ENCODE results near the gene EFEMP1. TPM values are rescaled to one million over a fixed set of nuclear protein-coding genes. Genes with fewer than 3 reads are reported as not detected.

EFEMP1 gene
- total and polyA plus RNA-seq, 2 of the 13 experiments (the other 11 are each of a cell fraction or from before 2014, with no cell fraction given): not detected

DNA sequence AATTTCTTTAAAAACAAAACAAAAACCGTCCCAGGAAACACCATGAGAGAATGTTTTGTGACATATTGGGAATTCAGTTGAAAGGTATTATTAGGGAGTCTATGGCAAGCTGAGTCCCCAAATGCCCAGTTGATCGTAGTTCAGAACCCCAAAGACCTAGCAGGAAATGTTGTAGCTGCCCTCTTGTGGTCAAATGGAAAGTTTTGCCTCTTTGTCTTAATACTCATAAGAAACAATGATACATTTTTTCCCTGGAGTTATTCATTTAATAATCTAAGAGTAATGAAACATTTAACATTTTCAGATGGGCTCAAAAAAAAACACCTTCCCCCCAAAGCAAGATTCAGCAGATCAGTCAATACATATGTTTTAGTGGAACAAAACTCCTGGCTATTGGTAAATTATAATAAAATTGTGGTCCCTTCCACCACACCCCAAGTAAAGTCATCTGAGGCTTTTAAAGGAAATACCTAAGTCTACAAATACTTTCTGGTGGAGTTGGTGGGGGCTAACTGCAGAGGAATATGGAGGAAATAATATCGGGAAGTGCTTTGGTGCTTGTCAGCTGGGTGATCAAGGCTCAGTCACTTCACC lies 37.8 kb upstream of the EFEMP1 start:
- Histone ChIP-seq H3K9ac (ENCODE audit: insufficient read depth, low read depth, low read length) (no peak overlapping the region), H3K27me3 (ENCODE audit: control insufficient read depth in 1 of 2, insufficient read depth in 2 of 2, low read length in 2 of 2) (no peaks in the 10 kb centered on the region; a peak in 1 of 5 replicates), H3K36me3 (replicated peaks in 1 of 2; ENCODE audit: control insufficient read depth in 1 of 2, insufficient read depth in 2 of 2, low read length in 2 of 2) (no peaks in the 10 kb centered on the region), H3K27ac (ENCODE audit: extremely low read length, insufficient read depth, low read length) (no peak overlapping the region), H3K4me2 (ENCODE audit: low read depth, low read length) (no peak overlapping the region), H3K79me2 (ENCODE audit: insufficient read depth, low read length) (no peaks in the 10 kb centered on the region), H2AFZ (ENCODE audit: low read length) (no peak overlapping the region), H3K4me3 (replicated peaks in 1 of 3; ENCODE audit: insufficient read depth in 1 of 3, low read depth in 2 of 3, low read length in 3 of 3) (no peak overlapping the region), H4K20me1 (ENCODE audit: insufficient read depth, low read length) (no peaks in the 10 kb centered on the region), H3K4me1 (ENCODE audit: insufficient read depth, low read length) (no peaks in the 10 kb centered on the region), H3K9me3 (ENCODE audit: low read length) (no peaks in the 10 kb centered on the region)
- ATAC-seq (peak; percentile 76), DNase-seq (ENCODE audit: low spot score) (peak; percentile 44), FAIRE-seq (peak; percentile 63)
- WGBS (ENCODE audit: low lambda C conversion rate): 4% methylated on average over 3 of the region's 3 CpGs
- POLR2A ChIA-PET: no interaction called here
- intact Hi-C loops (cut with micrococcal nuclease; ENCODE audit: unreplicated experiment): loop anchor here (1.0 kb wide), 2 partner anchors 190 to 243 kb away; no protein-coding TSS in a partner anchor
- CTCF ChIA-PET (ENCODE audit: low intra/inter-chr PET ratio, low total read pairs): interaction anchor here (1.2 to 3.6 kb wide), 3 partner anchors 189 to 243 kb away, joined by 4 to 38 read pairs (median 13); no protein-coding TSS in a partner anchor
- TF ChIP-seq CTCF (CRISPR knock-in tag; IDR thresholded peaks at IDR 0.05) (peak; percentile 68), NCOR1 (IDR thresholded peaks at IDR 0.05; ENCODE audit: borderline replicate concordance, low read length) (no peak), ZNF235 (CRISPR knock-in tag; IDR thresholded peaks at IDR 0.05; ENCODE audit: borderline replicate concordance) (no peak), TCF7 (IDR thresholded peaks at IDR 0.05; ENCODE audit: low read depth) (no peak), E2F2 (CRISPR knock-in tag; IDR thresholded peaks at IDR 0.05; ENCODE audit: borderline replicate concordance) (no peak), RAD21 (CRISPR knock-in tag; IDR thresholded peaks at IDR 0.05) (0 out of 2 replicates have a peak, but pooled peaks have one; percentile 38), ZBTB7A (CRISPR knock-in tag; IDR thresholded peaks at IDR 0.05) (no peak), ZNF784 (CRISPR knock-in tag; IDR thresholded peaks at IDR 0.05; ENCODE audit: borderline replicate concordance) (no peak), MBNL3 (CRISPR knock-in tag; conservative IDR thresholded peaks at IDR 0.05) (no peak), ZNF616 (CRISPR knock-in tag; IDR thresholded peaks at IDR 0.05; ENCODE audit: low read depth) (no peak), ZNF101 (CRISPR knock-in tag; IDR thresholded peaks at IDR 0.05; ENCODE audit: borderline replicate concordance, low read depth) (no peak), STAG1 (CRISPR knock-in tag; IDR thresholded peaks at IDR 0.05) (peak; percentile 77), HOXA3 (CRISPR knock-in tag; IDR thresholded peaks at IDR 0.05) (no peak), POLR2AphosphoS2 (IDR thresholded peaks at IDR 0.05; ENCODE audit: low read depth, low read length) (no peak), SMC3 (IDR thresholded peaks at IDR 0.05; ENCODE audit: low read length) (peak; percentile 81), MTF2 (CRISPR knock-in tag; IDR thresholded peaks at IDR 0.05; ENCODE audit: borderline replicate concordance) (no peak)
- TF ChIP-seq, protein P1, sequence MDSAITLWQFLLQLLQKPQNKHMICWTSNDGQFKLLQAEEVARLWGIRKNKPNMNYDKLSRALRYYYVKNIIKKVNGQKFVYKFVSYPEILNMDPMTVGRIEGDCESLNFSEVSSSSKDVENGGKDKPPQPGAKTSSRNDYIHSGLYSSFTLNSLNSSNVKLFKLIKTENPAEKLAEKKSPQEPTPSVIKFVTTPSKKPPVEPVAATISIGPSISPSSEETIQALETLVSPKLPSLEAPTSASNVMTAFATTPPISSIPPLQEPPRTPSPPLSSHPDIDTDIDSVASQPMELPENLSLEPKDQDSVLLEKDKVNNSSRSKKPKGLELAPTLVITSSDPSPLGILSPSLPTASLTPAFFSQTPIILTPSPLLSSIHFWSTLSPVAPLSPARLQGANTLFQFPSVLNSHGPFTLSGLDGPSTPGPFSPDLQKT (CRISPR knock-in tag; IDR thresholded peaks at IDR 0.05; ENCODE audit: borderline replicate concordance): no peak
- BruUV-seq (replicated peaks): no TSS peak
- in situ Hi-C loops (cut with HindIII; ENCODE audit: extremely low pct_ligation_motif_present, low pct_unique_long_range_greater_than_20kb): loop anchor here (5.0 kb wide), 1 partner anchor 194 kb away; no protein-coding TSS in a partner anchor
